ENCODE data around the gene MTA1.
A peak's percentile ranks its signal among the peaks of the same experiment; 100 is the strongest.

MTA1 gene

GRCh38 chr14:105411017-105411941, 8.3 kb upstream of the MTA1 start:
- Mint-ChIP-seq H3K27me3 (peaks cover 26% of the 10 kb centered on the region), H3K27ac (no peak overlapping the region), H3K4me1 (ENCODE audit: low read depth) (peaks cover 10% of the 10 kb centered on the region), H3K36me3 (ENCODE audit: low read depth) (no peaks in the 10 kb centered on the region), H3K9me3 (no peaks in the 10 kb centered on the region), H3K4me3 (peak overlapping the region; percentile 23)
- DNase-seq, result no peak

DNA sequence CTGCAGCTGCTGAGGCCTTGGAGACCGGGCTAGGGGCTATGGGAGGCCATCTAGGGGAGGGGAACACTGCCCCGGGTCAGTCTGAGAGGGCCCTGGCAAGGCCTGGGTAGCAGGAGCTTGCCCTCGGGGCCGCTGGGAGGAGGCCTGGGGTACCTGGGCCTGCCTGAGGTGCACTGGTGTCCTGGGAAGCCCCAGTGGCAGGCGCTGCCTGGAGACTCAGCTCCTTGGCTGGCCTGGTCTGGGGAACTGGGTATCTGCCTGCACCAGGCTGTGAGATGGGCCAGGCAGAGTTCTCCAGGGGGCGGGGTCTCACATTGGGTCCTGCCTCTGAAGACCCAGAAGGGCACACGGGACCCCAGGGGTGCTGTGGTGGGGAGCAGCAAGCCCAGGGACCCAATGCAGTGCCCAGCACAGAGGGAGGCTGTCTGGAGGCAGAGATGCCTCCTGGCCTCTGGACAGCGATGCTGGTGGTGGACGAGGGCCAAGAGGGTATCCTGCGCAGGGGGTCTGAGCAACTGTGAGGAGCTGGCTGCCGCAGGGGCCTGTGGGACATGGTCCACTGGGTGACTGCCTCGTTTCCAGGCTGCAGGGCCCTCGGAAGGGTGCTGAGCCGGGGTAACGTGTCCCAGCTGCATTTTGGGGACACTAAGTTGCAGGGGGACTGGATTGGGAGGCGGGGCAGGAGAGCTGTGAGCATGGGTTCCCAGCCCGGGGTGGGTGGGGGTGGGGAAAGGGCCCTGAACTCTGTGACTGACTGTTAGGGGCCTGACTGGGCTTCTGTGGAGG, 7.4 kb upstream of the MTA1 start:
- H3K4me1 Mint-ChIP-seq (ENCODE audit: low read depth), result peaks cover 15% of the 10 kb centered on the region
- no peak overlapping the region for H3K27ac Mint-ChIP-seq
- no peak overlapping the region for H3K4me3 Mint-ChIP-seq
- peaks cover 26% of the 10 kb centered on the region for H3K27me3 Mint-ChIP-seq
- no peaks in the 10 kb centered on the region for H3K36me3 Mint-ChIP-seq (ENCODE audit: low read depth)
- DNase-seq, result no peak
- no peaks in the 10 kb centered on the region for H3K9me3 Mint-ChIP-seq

- Mint-ChIP-seq H3K4me1 (ENCODE audit: low read depth) (peaks cover 15% of the 10 kb centered on the region), H3K4me3 (no peak overlapping the region), H3K27ac (no peak overlapping the region)
These were observed 6.7 kb upstream of the MTA1 start for GRCh38 chr14:105412771-105413543.

DNA sequence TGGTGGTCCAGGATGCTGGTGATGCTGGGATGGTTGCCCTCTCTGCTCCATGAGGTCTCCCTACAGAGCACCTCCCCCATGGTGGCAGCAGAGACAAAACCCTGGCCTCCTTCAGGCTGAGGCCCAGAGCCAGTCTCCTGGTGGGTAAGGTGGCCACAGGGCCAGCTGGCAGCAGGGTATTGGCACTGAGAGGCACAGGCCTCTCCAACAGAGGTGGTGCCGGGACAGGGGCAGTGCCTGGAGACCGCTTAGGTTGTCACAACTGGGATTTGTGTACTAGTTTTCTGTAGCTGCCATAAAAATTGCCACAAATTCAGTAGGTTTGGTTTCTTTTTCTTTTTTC, 6.1 kb upstream of the MTA1 start:
- Mint-ChIP-seq H3K36me3 (ENCODE audit: low read depth) (no peaks in the 10 kb centered on the region), H3K27ac (no peak overlapping the region), H3K4me3 (no peak overlapping the region), H3K9me3 (no peaks in the 10 kb centered on the region), H3K27me3 (peaks cover 26% of the 10 kb centered on the region), H3K4me1 (ENCODE audit: low read depth) (peaks cover 15% of the 10 kb centered on the region)
- no peak for DNase-seq

More at GRCh38 chr14:105412771-105413543, 6.7 kb upstream of the MTA1 start:
- Mint-ChIP-seq H3K36me3 (ENCODE audit: low read depth) (no peaks in the 10 kb centered on the region), H3K9me3 (no peaks in the 10 kb centered on the region), H3K27me3 (peaks cover 26% of the 10 kb centered on the region)
- no peak for DNase-seq

- Mint-ChIP-seq H3K36me3 (ENCODE audit: low read depth) (no peaks in the 10 kb centered on the region), H3K27ac (no peak overlapping the region), H3K4me3 (peak overlapping the region; percentile 67)
These were observed 4.9 kb upstream of the MTA1 start for GRCh38 chr14:105414456-105415371.

DNA sequence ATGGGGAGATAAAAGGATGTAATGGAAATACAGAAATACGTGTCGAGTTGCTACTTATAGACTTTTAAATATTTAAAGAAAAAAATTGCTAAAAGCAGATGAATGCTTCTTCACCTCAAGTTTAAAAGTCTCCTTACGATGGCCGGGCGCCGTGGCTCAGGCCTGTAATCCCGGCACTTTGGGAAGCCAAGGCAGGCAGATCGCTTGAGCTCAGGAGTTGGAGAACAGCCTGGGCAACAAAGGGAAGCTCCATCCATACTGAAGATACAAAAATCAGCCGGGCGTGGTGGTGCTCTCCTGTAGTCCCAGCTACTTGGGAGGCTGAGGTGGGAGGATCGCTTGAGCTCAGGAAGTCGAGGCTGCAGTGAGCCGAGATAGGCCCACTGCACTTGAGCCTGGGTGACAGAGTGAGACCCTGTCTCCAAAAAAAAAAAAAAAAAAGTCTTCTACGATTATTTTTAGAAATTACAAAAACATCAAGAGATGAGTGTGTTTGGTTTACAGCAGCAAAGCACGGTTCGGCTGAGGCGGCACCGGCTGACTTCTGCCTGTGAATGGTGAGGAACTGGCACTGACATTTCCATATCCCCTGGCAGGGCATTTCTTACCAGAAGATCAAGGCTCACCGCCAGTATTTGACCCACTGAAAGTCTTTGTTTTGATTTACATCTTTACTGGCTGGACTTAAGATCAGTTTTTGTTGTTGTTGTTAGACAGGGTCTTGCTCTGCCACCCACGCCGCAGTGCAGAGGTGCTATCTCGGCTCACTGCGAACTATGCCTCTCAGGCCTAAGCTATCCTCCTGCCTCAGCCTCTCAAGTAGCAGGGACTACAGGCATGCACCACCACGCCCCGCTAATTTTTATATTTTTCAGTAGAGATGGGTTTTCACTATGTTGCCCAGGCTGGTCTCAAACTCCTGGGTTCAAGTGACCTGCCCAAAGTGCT, 3.9 kb upstream of the MTA1 start:
- Mint-ChIP-seq H3K9me3 (no peaks in the 10 kb centered on the region), H3K27me3 (peaks cover 20% of the 10 kb centered on the region), H3K27ac (no peak overlapping the region), H3K4me3 (peak overlapping the region; percentile 67), H3K4me1 (ENCODE audit: low read depth) (peaks cover 20% of the 10 kb centered on the region), H3K36me3 (ENCODE audit: low read depth) (peaks cover 2% of the 10 kb centered on the region)
- no peak for DNase-seq

More at GRCh38 chr14:105414456-105415371, 4.9 kb upstream of the MTA1 start:
- peaks cover 20% of the 10 kb centered on the region for H3K4me1 Mint-ChIP-seq (ENCODE audit: low read depth)
- no peaks in the 10 kb centered on the region for H3K9me3 Mint-ChIP-seq
- peaks cover 26% of the 10 kb centered on the region for H3K27me3 Mint-ChIP-seq
- DNase-seq, result peak; percentile 86

- Mint-ChIP-seq H3K36me3 (ENCODE audit: low read depth) (peaks cover 11% of the 10 kb centered on the region), H3K4me1 (ENCODE audit: low read depth) (peaks cover 23% of the 10 kb centered on the region), H3K9me3 (no peaks in the 10 kb centered on the region), H3K27ac (no peak overlapping the region), H3K4me3 (no peak overlapping the region), H3K27me3 (peaks cover 17% of the 10 kb centered on the region)
- DNase-seq, result no peak
These were observed 3.0 kb upstream of the MTA1 start for GRCh38 chr14:105416671-105417070.

- Mint-ChIP-seq H3K4me3 (no peak overlapping the region), H3K4me1 (ENCODE audit: low read depth) (peaks cover 32% of the 10 kb centered on the region), H3K36me3 (ENCODE audit: low read depth) (peaks cover 21% of the 10 kb centered on the region), H3K9me3 (no peaks in the 10 kb centered on the region), H3K27ac (no peak overlapping the region), H3K27me3 (peaks cover 10% of the 10 kb centered on the region)
- no peak for DNase-seq
These were observed 1.9 kb upstream of the MTA1 start for GRCh38 chr14:105417690-105418121.

DNA sequence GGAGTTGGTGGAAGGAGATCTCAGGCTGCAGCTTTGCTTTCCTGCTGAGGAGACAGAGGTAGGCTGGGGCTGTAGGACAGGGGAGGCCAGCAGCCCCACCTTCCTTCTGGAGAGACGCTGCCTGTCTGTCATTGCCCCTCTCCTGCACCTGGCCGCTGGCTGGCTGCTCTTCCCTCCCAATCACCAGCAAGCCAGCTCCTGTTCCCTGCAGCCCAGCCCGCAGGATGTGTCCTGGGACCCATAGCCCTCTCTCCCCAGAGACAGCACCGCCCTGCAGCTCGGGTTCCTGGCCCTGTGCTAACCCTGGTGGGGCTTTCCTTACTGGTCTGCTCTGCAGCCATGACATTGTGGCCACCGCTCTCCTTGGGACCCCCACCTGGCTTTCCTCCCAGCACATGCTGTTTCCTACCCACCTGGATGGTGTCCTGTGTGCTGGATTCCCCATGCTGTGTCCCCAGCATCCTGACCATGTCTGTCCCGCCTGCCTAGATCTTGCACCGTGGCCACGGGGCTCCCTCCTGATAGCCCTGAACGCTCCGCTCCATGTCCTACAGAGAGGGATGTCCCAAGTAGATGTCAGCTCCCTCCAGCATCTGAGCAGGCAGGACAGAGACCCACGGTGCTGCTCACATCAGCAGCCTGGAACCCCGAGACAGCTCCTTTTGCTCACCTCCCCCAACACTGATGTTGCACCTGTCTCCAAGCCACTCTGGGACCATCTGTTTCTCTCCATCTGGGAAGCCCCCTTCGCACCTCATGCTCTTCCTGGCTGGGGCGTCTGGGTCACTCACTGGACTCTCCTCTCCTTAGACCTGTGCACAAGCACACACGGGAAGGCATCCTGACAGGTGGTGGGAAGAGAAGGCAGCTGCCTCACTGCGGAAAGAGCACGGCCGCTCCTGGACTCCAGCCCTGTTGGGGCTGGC, 1.1 kb upstream of the MTA1 start:
- Mint-ChIP-seq H3K27ac (peak overlapping the region; percentile 59), H3K4me3 (peak overlapping the region; percentile 74), H3K36me3 (ENCODE audit: low read depth) (peaks cover 27% of the 10 kb centered on the region), H3K27me3 (peaks cover 2% of the 10 kb centered on the region), H3K4me1 (ENCODE audit: low read depth) (peaks cover 34% of the 10 kb centered on the region), H3K9me3 (no peaks in the 10 kb centered on the region)
- DNase-seq, result no peak

- no peaks in the 10 kb centered on the region for H3K27me3 Mint-ChIP-seq
These were observed 710 bp downstream of the MTA1 start for GRCh38 chr14:105420101-105420973.

DNA sequence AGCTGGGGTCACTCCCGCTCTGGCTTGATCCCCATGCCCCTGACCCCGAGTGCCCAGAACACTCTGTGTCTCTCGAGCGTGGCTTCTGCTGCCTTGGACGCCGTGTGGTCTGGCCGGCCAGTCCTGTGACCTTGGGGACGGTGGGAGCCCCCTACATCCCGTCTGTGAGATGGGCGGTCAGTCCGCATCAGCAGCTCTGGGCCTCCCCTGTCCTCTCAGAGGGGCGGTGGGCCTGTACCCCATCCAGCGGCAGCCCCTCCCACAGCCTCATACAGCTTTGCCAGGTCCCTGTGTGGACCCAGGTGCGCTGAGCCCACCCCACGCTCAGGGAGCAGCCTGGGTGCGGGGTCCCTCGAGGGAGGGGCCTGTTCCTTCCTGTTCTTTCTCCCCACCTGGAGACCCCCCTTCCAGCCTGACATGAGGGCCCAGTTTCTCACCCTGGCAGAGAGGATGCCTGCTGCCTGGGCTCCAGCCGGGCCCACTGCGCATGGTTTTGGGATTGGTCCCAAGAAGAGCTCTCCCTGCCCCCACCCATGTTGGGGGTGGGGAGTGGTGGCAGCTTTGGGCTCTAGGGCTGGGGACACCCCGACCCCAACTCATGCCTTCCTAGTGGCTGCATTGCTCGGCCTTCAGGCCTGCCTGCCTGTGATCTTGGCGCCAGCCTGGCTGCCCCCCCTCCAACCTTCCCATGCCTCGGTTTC, 1.5 kb downstream of the MTA1 start:
- no peaks in the 10 kb centered on the region for H3K9me3 Mint-ChIP-seq
- no peaks in the 10 kb centered on the region for H3K27me3 Mint-ChIP-seq

More at GRCh38 chr14:105420101-105420973, 710 bp downstream of the MTA1 start:
- Mint-ChIP-seq H3K9me3 (no peaks in the 10 kb centered on the region), H3K36me3 (ENCODE audit: low read depth) (peaks cover 45% of the 10 kb centered on the region), H3K27ac (peak overlapping the region; percentile 94), H3K4me3 (peak overlapping the region; percentile 92), H3K4me1 (ENCODE audit: low read depth) (peaks cover 34% of the 10 kb centered on the region)
- no peak for DNase-seq

More for the DNA sequence above, 1.5 kb downstream of the MTA1 start:
- H3K36me3 Mint-ChIP-seq (ENCODE audit: low read depth), result peaks cover 51% of the 10 kb centered on the region
- peaks cover 33% of the 10 kb centered on the region for H3K4me1 Mint-ChIP-seq (ENCODE audit: low read depth)
- H3K27ac Mint-ChIP-seq, result peak overlapping the region; percentile 94
- peak overlapping the region; percentile 92 for H3K4me3 Mint-ChIP-seq
- DNase-seq, result no peak
